WERI-Rb-1 (cell line): ENCODE results near the gene GNAO1.

ENCODE experiments used
- DNase-seq: peaks from one replicate; pipeline ENCODE4 v3.0.0-alpha.2; 2020
- H3K27ac ChIP-seq: fragments of 250-450 bp; sonication (Bioruptor Pico); 2 replicates; pipeline ENCODE4 v1.5.1; 2020; ENCODE audit warnings: mild to moderate bottlenecking, moderate library complexity
- H3K27me3 ChIP-seq: fragments of 250-450 bp; sonication (Bioruptor Pico); 2 replicates; pipeline ENCODE4 v1.5.1; 2021; ENCODE audit warnings: mild to moderate bottlenecking, low read depth, moderate library complexity; ENCODE audit not compliant: insufficient read depth, severe bottlenecking
- H3K36me3 ChIP-seq: fragments of 250-450 bp; sonication (Bioruptor Pico); 2 replicates; pipeline ENCODE4 v1.5.1; 2020; ENCODE audit warnings: mild to moderate bottlenecking, moderate library complexity
- H3K4me3 ChIP-seq: 2 replicates; pipeline ENCODE4 v1.5.1; 2011; ENCODE audit warnings: low read depth, mild to moderate bottlenecking, control low read depth, low read length
- H3K9me3 ChIP-seq: fragments of 250-450 bp; sonication (Bioruptor Pico); 2 replicates; pipeline ENCODE4 v1.5.1; 2021; ENCODE audit warnings: mild to moderate bottlenecking, moderate library complexity; ENCODE audit not compliant: severe bottlenecking
- TF ChIP-seq, protein P1 (sequence below): IDR thresholded peaks from 2 replicates; pipeline ENCODE4 v1.5.1; 2011; ENCODE audit warnings: low read depth, mild to moderate bottlenecking, control low read depth, inconsistent platforms, low read length

Gene GNAO1

DNA sequence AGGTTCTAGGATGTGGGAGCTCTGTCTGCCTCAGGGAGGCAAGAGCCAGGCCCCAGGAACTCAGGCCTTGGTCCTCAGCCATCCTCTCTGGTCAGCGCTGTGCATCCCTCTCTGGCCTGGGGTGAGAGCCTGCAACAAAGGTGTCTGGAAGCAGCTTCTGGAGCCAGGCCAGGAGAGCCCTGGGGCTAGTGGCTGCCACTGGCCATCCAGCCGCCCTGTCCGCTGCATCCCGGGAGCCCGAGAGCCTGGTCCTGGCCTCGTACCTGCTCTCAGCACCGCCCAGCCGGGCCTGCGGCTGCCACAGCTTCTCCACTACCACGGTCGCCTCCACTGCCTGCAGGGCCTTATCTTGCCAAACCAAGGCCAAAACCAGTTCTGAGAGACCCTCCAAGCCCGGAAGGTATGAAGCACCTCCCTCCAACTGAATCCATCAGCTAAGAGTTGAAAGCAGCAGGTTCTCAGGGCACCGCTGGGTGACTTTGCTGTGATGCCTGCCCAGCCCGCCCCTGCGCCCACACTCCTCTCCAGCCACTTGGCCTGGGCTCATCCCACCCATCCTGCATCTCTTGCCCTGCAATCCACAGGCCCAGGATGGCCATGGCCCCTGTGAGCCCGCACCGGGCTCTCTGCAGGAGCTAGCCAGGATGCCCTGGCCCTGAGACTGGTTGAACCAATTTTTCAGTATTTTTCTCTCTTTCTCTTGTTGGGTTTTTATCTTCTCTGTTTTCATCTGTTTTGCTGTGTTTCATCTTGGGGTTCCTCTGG, 148.3 kb downstream of the GNAO1 start:
- DNase-seq: no peak
- Histone ChIP-seq H3K27ac (no peak overlapping the region), H3K27me3 (no peaks in the 10 kb centered on the region), H3K36me3 (peaks cover 22% of the 10 kb centered on the region), H3K4me3 (no peak overlapping the region), H3K9me3 (no peaks in the 10 kb centered on the region)
- TF ChIP-seq, protein P1, sequence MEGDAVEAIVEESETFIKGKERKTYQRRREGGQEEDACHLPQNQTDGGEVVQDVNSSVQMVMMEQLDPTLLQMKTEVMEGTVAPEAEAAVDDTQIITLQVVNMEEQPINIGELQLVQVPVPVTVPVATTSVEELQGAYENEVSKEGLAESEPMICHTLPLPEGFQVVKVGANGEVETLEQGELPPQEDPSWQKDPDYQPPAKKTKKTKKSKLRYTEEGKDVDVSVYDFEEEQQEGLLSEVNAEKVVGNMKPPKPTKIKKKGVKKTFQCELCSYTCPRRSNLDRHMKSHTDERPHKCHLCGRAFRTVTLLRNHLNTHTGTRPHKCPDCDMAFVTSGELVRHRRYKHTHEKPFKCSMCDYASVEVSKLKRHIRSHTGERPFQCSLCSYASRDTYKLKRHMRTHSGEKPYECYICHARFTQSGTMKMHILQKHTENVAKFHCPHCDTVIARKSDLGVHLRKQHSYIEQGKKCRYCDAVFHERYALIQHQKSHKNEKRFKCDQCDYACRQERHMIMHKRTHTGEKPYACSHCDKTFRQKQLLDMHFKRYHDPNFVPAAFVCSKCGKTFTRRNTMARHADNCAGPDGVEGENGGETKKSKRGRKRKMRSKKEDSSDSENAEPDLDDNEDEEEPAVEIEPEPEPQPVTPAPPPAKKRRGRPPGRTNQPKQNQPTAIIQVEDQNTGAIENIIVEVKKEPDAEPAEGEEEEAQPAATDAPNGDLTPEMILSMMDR: no peak

DNA sequence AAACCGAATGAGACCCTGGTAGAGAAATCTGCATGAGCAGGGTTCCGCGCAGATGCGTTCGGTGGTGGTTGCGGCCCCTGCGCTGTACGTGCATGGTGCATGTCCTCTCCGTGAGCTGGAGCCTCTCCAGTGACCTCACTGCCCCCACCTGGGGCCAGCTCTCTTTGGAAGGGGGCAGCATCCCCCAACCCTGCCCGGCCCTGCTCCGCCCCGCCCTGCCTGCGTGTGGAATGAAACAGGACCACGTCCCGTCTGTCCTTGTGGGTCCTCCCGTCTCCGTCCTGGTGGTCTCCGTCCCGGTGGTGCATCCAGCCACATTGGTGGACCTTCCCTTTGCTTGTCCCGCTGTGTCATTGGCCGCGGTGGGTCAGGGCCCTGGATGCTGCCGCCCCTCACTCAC, 149.1 kb downstream of the GNAO1 start:
- Histone ChIP-seq H3K4me3 (no peak overlapping the region), H3K27ac (no peak overlapping the region), H3K27me3 (no peaks in the 10 kb centered on the region), H3K9me3 (no peaks in the 10 kb centered on the region), H3K36me3 (peaks cover 22% of the 10 kb centered on the region)
- TF ChIP-seq, protein P1: no peak
- DNase-seq: no peak

DNA sequence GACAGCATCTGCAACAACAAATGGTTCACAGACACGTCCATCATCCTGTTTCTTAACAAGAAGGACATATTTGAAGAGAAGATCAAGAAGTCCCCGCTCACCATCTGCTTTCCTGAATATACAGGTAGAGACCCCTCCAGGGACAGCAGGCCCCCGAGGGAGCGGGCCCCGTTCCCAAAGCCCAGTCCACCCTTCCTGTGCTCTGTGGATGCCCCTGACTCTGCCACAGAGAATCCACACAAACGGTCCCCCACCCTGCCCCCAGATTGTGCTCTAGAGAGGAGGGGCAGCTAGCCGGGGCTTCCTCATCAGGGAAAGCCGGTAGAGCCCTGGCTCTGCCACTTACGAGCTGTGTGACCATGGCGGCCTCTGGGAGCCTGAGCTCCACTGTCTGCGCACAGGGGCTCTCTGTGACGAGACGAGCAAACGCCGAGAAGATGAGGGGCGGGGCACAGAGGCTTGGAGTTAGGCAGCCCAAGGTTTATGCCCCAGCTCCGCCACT, 149.6 kb downstream of the GNAO1 start:
- Histone ChIP-seq H3K36me3 (peaks cover 22% of the 10 kb centered on the region), H3K4me3 (no peak overlapping the region), H3K9me3 (no peaks in the 10 kb centered on the region), H3K27me3 (no peaks in the 10 kb centered on the region), H3K27ac (no peak overlapping the region)
- no peak for DNase-seq
- TF ChIP-seq, protein P1: no peak

DNA sequence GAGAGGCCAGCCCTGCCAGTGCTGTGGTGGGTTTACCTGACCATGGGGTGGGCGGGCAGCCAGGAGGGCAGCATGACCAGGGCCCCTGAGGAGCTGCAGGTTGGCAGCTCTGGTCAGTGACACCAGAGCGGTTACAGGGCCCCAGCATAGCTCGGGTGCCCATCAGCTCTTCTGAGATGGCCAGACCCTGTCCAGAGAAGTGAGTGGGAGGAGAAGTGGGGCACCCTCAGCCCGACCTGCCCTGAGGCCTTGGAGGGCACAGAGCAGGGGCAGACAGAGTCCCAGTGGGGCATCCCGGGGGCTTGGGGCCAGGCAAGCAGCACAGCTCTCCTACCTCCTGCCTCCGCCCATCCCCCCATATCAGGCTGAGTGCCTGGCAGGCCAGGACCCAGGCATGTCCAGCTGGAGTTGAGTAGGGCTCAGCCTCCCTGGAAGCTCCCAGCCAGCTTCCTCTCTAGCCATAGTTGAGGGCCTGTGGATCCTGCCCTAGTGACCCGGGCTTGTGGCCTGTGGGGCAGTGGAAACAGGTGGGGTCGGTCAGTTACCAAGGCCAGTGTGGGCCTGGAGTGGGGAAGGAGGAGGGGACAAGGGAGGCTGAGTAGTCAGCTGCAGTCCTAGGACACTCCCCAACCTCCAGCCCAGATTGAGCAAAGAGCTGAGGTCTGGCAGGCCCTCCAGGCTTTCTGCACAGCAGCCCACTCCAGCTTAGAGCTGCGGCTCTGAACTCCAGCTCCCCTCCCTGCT, 150.5 kb downstream of the GNAO1 start:
- Histone ChIP-seq H3K9me3 (no peaks in the 10 kb centered on the region), H3K27ac (peak overlapping the region; percentile 69), H3K36me3 (peaks cover 18% of the 10 kb centered on the region), H3K27me3 (no peaks in the 10 kb centered on the region), H3K4me3 (no peak overlapping the region)
- DNase-seq: peak; percentile 34
- TF ChIP-seq, protein P1: no peak

DNA sequence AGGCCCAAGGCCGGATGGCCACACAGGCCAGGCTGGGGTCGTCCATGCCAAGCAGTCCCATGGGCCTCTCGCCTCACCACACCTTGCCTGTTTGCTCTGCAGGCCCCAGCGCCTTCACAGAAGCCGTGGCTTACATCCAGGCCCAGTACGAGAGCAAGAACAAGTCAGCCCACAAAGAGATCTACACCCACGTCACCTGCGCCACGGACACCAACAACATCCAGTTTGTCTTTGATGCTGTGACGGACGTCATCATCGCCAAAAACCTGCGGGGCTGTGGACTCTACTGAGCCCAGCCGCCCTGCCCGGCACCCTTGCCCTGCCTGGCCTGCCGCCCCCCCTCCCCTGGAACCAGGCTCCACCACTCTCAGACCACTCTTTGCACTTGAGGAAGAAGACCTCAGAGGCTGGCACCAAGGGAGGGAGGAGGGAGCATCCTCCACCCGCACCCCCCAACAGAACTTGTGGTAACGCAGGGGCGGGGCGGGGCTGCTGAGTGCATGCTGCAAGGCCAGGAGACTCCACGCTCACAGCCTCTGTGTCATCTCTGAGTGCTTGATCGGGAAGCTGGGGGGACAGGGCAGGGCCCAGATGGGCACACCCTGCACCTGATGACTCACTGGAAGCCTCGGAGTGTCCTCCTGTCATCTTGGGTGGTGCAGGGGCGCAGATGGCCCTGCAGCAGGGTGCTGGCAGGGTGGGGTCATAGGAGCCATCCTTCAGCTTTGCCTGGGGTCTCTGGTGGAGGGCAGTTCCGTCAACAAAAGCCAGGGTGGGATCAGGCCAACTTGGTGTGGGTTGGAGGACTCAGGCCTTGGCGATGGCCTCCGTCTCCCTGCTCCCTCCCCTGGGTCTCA, 152.6 kb downstream of the GNAO1 start:
- Histone ChIP-seq H3K36me3 (peaks cover 16% of the 10 kb centered on the region), H3K27me3 (no peaks in the 10 kb centered on the region), H3K4me3 (no peak overlapping the region), H3K9me3 (no peaks in the 10 kb centered on the region), H3K27ac (no peak overlapping the region)
- DNase-seq: no peak
- TF ChIP-seq, protein P1: no peak
